GM19468 (cell line): Measurements from ENCODE around the gene ATL1.

Source experiments
- ATAC-seq: cut with Tn5 transposase; IDR thresholded peaks from one replicate; pipeline ENCODE4 v1.9.1; 2021; ENCODE audit warnings: mild to moderate bottlenecking, moderate library complexity, moderate number of reproducible peaks; ENCODE audit not compliant: unreplicated experiment; ENCODE audit errors: extremely low read depth

ATL1 gene

GRCh38 chr14:50559990-50560930, at the start of gene ATL1:
TSS of gene ATL1 (plus strand) at chr14:50560145. CDS start at chr14:50560266, 121 bp downstream.
- no peak for ATAC-seq

GRCh38 chr14:50510157-50510556, 49.8 kb upstream of the ATL1 start:
- no peak for ATAC-seq

GRCh38 chr14:50512463-50512862, 47.5 kb upstream of the ATL1 start:
- ATAC-seq: no peak

GRCh38 chr14:50516091-50516490, 43.9 kb upstream of the ATL1 start:
- no peak for ATAC-seq

- peak; percentile 43 for ATAC-seq
Measured at GRCh38 chr14:50520947-50521815, 38.8 kb upstream of the ATL1 start.

GRCh38 chr14:50521912-50522341, 38.0 kb upstream of the ATL1 start:
- peak; percentile 60 for ATAC-seq

- no peak for ATAC-seq
Measured at GRCh38 chr14:50523271-50524041, 36.5 kb upstream of the ATL1 start.

- no peak for ATAC-seq
Measured at GRCh38 chr14:50524060-50524459, 35.9 kb upstream of the ATL1 start.

GRCh38 chr14:50524731-50525515, 35.0 kb upstream of the ATL1 start:
- no peak for ATAC-seq

- no peak for ATAC-seq
Measured at GRCh38 chr14:50528000-50528399, 31.9 kb upstream of the ATL1 start.

GRCh38 chr14:50529288-50530179, 30.4 kb upstream of the ATL1 start:
- ATAC-seq: no peak

GRCh38 chr14:50530358-50530757, 29.6 kb upstream of the ATL1 start:
- no peak for ATAC-seq

- no peak for ATAC-seq
Measured at GRCh38 chr14:50530794-50531365, 29.1 kb upstream of the ATL1 start.

- no peak for ATAC-seq
Measured at GRCh38 chr14:50531595-50532501, 28.1 kb upstream of the ATL1 start.

- peak; percentile 93 for ATAC-seq
Measured at GRCh38 chr14:50532502-50533240, 27.3 kb upstream of the ATL1 start, which contains the start of gene MAP4K5. TSS of gene MAP4K5 (minus strand) at chr14:50532569. CDS start at chr14:50532049, 520 bp downstream.

GRCh38 chr14:50533241-50533705, 26.7 kb upstream of the ATL1 start:
- ATAC-seq: no peak
